NCI-H2107 (cell line): Measurements from ENCODE around the gene PRDM11.

Source experiments
- DNase-seq: peaks from one replicate; lab custom pipeline; 2025; lab: John Stamatoyannopoulos, UW

The PRDM11 gene

DNA sequence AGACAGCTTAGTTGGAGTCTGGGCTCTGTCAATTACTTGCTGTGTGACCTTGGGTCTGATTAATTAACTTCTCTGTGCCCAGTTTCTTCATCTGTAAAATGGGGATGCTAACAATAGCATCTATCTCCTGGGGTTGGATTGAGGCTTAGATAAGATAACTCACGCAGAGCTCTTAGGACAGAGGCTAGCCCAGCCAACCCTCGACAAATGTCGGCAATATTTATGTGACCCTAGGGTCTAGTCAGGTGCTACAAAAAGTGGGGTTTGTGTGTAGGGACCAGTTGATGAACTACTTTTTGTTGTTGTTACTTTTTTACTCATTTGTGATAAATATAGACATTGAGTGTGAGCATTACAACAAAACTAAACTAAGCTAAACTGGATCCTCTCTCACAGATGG, 117.3 kb downstream of the PRDM11 start:
- DNase-seq = no peak

DNA sequence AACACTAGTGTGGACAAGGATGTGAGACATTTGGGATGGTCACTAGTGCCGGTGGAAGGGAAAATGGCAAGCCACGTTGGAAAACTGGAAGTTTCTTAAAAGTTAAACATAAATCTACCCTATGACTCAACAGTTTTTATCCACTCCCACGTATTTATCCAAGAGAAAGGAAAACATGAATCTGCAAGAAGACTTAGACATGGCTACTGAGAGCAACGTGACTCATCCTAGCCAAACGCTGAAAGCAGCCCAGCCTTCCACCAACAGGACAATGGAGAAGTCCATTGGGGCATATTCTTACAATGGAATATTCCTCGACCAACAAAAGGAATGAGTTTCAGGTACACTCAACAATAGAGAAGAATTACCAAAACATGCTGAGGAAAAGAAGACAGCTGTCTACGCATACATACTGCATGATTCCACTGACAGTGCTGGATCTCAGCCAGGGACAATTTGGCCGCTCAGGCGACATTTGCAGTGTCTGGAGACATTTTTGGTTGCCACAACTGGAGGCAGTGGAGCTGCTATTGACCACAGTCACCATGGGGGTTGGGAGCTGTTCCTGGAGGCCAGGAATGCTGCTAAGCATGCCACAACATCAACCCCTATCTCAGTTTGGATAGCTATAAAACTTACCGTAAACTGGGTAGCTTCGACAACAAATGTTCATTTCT, 118.5 kb downstream of the PRDM11 start:
- DNase-seq = no peak

DNA sequence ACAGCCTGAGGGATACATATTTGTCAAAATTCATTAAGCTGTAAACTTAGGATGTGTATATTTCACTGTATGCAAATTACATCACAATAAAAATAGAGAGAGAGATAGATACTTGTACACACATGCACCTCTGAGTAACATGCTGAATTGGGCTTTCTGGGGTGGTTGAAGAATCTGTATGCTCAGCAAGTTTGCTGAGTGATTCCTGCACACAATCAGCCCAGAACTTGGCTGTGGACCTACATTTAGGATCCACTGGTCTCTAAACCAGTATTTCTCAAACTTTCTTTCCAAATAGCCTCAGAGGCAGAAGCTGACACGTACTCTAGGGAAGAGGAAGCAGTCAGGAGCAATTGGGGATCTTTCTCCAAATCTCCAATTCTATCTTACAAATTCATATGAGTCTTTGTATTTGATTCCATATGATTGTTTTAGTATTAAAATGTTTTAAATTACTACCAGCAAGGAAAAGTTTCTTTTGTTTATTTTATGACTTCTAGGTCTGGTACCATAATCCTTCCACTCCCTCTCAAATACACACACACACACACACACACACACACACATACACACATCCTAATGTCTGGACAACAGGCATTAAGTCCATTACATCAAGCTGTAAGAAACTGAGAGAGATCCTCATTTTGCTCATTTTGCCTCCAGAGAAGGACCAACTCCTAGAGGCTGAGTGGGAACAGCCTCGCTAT, 119.7 kb downstream of the PRDM11 start:
- no peak for DNase-seq

DNA sequence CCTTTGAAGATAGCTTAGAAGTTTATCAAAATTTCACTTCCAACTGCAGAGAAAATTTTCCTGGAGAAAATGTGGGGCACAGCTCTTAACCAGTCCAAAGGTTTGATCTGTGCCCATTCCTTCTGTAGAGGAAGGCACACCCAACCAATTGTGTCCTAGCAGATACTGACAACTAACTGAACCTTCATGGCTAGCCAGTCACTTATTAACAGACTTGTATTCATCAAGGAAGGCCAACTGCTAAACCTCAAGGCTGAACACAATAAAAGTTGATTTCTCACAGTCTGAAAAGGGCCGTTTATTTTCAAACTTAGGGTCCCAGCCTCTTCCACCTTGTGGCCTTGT, 120.2 kb downstream of the PRDM11 start:
- DNase-seq = no peak

DNA sequence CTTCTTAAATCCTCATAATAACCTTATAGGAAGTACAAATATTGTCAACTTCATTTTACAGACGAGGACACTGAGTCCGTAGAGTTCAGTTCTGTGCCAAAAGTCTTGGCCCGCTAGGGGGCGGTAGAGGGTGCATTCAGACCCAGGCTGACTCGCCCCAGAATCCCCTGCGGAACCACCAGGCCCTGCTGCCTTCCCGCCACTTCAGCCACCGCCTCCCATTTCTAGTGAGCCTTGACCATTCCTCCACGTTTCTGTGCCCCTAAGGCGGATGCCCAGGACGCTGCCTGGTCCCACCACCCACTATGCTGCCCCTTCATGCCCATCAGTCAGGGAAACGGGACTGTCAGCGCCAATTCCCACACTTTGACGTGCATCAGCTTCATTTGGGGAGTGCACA, 120.6 kb downstream of the PRDM11 start:
- no peak for DNase-seq

- no peak for DNase-seq
These were observed 121.3 kb downstream of the PRDM11 start for GRCh38 chr11:45267652-45268299.

GRCh38 chr11:45269678-45270077, 123.2 kb downstream of the PRDM11 start:
- no peak for DNase-seq

DNA sequence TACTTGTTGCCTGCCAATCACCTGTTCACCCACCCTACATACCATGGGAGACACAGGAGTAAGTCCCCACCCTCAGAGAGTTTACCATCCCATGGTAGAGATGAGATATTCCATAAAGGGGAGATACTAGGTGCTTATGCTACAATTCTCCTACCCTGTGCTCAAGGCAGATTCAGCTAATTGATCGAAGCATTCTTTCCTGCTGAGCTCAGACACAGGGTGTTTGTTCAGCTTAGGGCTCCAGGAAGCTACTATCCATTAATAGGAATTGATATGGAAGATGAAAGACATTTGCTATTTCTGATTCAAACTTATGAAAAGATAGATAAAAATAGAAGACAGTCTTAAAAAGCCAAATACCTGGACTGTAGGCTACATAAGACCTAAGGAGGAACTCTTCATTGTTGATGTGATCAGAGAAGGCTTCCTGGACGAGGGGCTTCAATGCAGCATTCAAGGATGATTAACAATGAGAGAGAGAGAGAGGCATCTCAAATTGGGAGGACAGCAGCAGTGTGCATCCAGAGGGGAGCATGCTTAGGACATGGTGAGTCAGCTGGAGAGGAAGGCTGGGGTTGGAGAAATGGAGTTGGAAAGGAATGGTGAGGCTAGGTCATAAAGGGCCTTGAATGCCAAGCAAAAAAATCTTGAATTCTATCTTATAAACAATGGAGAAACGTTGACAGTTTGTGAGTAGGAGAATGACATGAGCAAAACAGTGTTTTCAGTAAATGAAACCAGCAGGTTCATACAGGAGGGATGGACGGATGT, 124.7 kb downstream of the PRDM11 start:
- DNase-seq = no peak

- DNase-seq = no peak
These were observed 126.3 kb downstream of the PRDM11 start for GRCh38 chr11:45272701-45273100.

GRCh38 chr11:45273509-45273908, 127.1 kb downstream of the PRDM11 start:
- DNase-seq = no peak

DNA sequence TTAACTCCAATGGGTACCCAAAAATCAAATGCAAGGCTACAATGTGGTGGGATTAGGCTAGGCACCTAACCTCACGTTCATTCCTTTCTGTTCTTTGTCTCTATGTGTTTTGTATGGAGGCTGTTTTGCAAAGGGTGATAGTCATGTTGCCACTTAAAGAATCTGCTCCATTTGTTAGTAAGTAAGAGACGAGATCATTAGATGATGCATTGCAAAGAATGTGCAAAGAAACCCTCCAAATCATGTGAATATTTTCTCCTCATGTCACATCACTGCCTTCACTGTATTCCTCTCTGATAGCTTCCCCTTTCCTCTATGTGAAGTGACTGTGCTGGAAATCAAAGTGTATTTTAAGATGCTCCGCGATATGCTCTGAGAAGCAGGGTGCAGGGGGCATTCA, 127.8 kb downstream of the PRDM11 start:
- no peak for DNase-seq

DNA sequence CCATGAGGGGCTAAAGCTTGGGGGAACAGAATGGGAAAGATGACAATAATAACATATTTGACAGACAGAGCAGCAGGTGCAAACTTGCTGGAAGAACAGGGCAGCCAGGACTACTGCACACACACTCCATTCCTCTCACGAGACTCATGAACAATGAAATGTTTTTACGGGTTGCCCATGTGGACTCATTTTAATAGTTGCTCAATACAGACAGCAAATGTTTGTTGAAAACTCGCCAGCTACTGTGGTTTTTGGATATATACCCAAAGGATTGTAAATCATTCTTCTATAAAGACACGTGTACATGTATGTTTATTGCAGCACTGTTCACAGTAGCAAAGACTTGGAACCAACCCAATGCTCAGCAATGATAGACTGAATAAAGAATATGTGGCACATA, 129.4 kb downstream of the PRDM11 start:
- DNase-seq = no peak

GRCh38 chr11:45278714-45279113, 132.3 kb downstream of the PRDM11 start:
- no peak for DNase-seq

GRCh38 chr11:45279645-45280044, 133.2 kb downstream of the PRDM11 start:
- DNase-seq = no peak

DNA sequence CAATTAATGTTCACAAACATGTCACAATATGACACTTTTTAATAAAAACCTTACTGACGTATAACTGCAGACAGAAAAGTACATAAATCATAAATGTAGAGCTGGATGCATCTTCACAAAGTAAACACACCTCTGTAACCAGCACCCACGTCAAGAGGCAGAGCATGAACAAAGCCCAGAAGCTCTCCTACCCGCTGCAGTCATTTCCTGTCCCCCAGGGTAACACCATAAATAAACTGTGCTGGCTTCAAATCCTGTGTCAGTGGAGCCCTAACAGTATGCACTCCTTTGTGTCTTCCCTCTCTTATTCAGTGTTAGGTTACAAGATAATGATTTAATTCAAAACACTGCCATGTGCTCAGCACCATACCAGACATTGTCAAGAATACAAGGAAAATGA, 134.0 kb downstream of the PRDM11 start:
- no peak for DNase-seq

DNA sequence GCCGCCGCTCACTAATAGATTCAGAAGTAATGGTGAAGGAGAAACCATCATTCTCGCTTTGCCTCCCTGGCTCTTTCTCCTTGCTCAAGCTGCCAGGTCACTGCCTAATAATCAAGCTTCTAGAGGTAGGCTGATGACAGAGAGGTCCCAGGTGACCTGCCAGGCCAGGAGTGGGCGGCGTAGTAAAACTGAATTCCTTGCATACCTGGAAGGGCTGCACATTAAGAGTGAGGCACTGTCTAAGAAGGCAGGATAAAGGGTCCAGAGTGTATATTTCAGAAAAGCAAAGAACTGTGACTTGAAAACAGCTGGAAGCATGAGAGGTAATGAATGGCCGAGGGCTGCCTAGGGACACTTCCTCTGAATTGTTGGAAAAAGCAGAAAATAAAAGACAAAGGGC, 135.6 kb downstream of the PRDM11 start:
- no peak for DNase-seq
